HG02642 (cell line): ENCODE data around the gene ZCCHC8.
"Not testable (repeated sequence)": the region's sequence is repeated elsewhere in the genome, so short reads cannot be mapped to it uniquely, and the experiment has no call there.

Source experiments
- ATAC-seq: cut with Tn5 transposase; IDR thresholded peaks from one replicate; pipeline ENCODE4 v1.9.1; 2021; ENCODE audit warnings: mild to moderate bottlenecking; ENCODE audit not compliant: unreplicated experiment, poor library complexity

The ZCCHC8 gene

GRCh38 chr12:122474324-122474716 is 26.4 kb downstream of the ZCCHC8 start:
- ATAC-seq, result no peak

GRCh38 chr12:122473543-122474323 is 27.0 kb downstream of the ZCCHC8 start:
- no peak for ATAC-seq

- no peak for ATAC-seq
Measured at GRCh38 chr12:122471324-122472226, 29.2 kb downstream of the ZCCHC8 start.

GRCh38 chr12:122470576-122470975 is 30.2 kb downstream of the ZCCHC8 start:
- ATAC-seq, result not testable (repeated sequence)

- not testable (repeated sequence) for ATAC-seq
Measured at GRCh38 chr12:122469856-122470255, 30.9 kb downstream of the ZCCHC8 start.

DNA sequence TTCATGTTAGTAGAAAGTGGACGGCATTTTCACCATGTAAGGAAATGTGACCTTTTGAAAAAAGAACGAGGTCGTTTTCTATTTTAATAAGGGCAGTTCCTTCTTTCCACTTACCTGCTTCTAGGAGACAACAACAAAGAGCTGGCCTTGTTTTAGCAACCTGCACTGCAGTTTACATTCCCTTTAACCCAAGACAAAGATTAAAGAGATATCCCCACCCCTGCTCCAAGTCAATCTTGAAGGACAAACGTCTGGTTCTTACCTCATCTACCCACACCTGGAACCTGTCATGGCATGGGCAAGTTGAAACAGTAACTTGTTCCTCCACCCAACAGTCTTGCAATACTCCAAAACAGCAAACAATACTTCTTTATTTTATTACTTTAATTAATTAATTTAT is 32.7 kb downstream of the ZCCHC8 start:
- ATAC-seq, result no peak

DNA sequence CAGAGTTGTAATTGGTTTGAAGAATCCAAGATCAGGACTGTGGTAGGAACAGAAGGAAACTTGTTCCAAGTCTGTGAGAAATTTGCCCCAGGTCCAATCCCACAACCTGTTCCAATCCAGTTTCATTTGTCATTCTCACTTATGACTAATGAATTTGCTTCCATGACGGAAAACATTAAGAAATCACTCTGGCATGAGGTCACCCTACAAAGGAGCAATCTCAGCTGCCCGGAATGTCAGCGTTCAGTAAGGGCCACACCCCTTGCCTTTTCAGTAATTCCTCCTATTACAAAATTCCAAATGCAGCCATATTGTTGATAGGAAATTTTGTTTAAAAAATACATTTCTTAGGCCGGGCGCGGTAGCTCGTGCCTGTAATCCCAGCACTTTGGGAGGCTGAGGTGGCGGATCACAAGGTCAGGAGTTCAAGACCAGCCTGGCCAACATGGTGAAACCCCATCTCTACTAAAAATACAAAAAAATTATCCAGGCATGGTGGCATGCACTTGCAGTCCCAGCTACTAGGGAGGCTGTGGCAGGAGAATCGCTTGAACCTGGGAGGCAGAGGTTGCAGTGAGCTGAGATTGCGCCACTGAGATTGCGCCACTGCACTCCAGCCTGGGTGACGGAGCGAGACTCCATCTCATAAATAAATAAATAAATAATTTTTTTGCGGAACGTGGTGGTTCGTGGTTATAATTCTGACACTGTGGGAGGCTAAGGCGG is 36.3 kb downstream of the ZCCHC8 start:
- not testable (repeated sequence) for ATAC-seq

GRCh38 chr12:122460641-122461040 is 40.1 kb downstream of the ZCCHC8 start:
- ATAC-seq, result no peak

- ATAC-seq, result no peak
Measured at GRCh38 chr12:122460061-122460460, 40.7 kb downstream of the ZCCHC8 start.

GRCh38 chr12:122459211-122459610 is 41.5 kb downstream of the ZCCHC8 start:
- ATAC-seq, result no peak

DNA sequence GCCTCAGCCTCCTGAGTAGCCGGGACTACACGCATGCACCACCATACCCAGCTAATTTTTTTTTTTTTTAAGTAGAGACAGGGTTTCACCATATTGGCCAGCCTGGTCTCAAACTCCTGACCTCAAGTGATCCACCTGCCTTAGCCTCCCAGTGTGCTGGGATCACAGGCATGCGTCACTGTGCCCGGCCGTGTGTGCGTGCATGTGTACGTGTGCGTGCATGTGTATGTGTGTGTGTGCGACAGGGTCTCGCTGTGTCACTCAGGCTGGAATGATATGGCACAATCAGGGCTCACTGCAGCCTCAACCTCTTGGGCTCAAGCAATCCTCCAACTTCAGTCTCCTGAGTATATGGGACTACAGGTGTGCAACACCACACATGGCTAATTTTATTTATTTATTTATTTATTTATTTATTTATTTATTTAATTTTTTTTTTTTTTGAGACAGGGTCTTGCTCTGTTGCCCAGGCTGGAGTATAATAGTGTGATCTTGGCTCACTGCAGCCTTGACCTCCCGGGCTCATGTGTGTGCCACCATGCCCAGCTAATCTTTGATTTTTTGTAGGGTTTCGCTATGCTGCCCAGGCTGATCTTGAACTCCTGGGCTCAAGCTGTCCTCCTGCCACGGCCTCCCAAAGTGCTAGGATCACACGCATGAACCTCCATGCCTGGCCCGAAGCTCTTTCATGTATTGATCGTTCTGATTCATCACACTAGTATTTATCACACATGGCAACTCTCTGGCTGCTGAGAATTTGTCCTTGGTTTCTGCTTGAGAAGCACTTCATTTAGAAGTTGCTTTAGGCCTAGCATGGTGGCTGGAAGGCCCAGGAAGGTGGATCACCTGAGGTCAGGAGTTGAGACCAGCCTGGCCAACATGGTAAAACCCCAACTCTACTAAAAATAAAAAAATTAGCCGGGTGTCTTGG is 42.4 kb downstream of the ZCCHC8 start:
- ATAC-seq, result no peak

DNA sequence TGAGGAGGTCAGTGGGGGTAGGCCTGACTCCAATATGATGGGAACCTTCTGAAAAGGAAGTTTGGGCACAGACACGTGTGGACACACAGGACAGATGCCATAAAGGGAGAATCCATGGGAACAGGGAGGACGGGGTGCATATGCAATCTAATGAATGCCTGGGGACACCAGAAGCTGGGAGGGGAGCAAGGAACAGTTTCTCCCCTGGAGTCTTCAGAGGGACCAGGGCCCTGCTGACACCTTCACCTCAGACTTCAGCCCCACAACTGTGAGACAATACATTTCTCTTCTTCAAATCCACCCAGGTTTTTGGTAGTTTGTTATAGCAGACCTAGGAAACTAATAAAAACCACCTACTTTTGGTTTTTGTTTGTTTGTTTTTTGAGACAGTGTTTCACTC is 43.1 kb downstream of the ZCCHC8 start:
- no peak for ATAC-seq

DNA sequence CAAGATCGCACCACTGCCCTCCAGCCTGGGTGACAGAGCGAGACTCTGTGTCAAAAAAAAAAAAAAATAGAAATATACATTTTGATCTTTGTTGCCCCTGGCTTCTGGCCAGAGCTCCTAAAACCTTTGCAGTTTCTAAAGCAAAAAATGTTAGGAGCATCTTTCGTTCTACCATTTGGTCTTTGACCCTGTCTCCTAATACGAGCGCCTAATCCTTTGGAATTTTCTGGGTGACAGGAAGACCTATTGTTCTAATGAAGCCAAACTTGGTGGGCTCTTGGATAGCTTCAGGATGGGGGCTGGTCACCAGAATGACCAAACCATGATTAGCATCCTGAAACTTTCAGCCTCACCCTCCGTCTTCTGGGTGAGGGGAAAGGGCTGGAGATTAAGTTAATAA is 46.0 kb downstream of the ZCCHC8 start:
- no peak for ATAC-seq

DNA sequence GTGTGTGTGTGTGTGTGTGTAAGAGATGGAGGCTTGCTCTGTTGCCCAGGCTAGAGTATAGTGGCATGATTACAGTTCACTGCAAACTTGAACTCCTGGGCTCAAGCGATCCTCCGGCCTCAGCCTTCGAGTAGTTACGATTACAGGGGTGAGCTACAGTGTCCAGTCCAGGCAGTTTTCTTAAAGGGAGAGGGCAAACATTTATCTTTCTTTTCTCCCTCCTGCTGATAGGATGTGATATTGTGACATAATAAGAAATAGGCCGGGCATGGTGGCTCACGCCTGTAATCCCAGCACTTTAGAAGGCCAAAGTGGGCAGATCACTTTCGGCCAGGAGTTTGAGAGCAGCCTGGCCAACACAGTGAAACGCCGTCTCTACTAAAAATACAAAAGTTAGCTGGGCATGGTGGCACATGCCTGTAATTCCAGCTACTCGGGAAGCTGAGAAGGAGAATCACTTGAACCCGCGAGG is 46.4 kb downstream of the ZCCHC8 start:
- ATAC-seq, result no peak

DNA sequence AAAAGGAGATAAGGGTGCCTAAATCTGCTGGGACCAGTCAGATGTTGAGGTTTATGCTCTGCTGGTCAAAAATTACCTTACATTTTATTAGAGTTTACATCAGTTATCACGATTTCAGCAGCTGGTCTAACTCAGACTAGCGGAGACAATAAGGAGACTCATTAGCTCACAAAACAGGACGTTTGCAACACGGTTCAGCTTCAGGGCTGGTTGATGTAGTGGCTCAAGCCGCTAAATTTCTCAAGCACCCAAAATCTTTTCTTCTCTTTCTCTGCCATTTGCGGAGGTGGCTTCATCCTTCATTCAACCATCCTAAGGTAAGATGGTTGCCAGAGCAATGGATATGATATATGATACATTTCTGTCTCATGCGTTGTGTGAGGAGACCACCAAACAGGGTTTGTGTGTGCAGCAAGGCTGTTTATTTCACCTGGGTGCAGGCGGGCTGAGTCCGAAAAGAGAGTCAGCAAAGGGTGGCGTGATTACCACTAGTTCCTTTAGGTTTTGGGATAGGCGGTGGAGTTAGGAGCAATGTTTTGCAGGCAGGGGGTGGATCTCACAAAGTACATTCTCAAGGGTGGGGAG is 47.9 kb downstream of the ZCCHC8 start:
- no peak for ATAC-seq

- no peak for ATAC-seq
Measured at GRCh38 chr12:122449317-122449716, 51.4 kb downstream of the ZCCHC8 start.

GRCh38 chr12:122447825-122448224 is 52.9 kb downstream of the ZCCHC8 start:
- not testable (repeated sequence) for ATAC-seq

DNA sequence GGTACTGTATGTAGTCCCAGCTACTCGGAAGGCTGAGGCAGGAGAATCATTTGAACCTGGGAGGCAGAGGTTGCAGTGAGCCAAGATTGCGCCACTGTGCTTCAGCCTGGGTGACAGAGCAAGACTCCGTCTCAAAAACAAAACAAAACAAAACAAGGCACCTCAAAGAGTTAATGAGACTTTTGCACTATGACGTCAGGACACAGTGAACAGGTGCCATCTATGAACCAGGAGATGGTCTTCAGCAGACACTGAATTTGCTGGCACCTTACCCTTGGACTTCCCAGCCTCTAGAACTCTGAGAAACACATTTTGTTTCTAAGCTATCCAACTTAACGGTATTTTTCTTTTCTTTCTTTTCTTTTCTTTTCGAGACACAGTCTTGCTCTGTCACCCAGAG is 54.3 kb downstream of the ZCCHC8 start:
- ATAC-seq, result not testable (repeated sequence)

DNA sequence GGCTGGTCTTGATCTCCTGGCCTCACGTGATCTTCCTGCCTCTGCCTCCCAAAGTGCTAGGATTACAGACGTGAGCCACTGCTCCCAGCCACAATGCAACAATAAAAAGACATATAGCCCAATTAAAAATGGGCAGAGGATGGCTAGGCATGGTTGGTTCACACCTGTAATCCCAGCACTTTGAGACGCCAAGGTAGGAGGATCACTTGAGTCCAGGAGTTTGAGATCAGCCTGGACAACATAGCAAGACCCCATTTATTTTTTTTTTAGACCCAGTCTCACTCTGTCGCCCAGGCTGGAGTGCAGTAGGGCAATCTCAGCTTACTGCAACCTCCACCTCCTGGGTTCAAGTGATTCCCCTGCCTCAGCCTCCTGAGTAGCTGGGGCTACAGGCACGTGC is 56.7 kb downstream of the ZCCHC8 start:
- not testable (repeated sequence) for ATAC-seq
